K562 (cell line): ENCODE measurements around the gene CFAP298. TPM values are rescaled to one million over a fixed set of nuclear protein-coding genes. Genes with fewer than 3 reads are reported as not detected.
A peak's percentile ranks its signal among the peaks of the same experiment; 100 is the strongest.

Experiments used
- ATF7 ChIP-seq: fragments of 450-650 bp; IDR thresholded peaks from 2 replicates; pipeline ENCODE4 v1.7.1; 2014; ENCODE audit warnings: mild to moderate bottlenecking, moderate library complexity
- CHCHD3 ChIP-seq: fragments of 250-450 bp; sonication (Bioruptor Pico); IDR thresholded peaks from 2 replicates; pipeline ENCODE4 v2.1.2; 2022; ENCODE audit warnings: mild to moderate bottlenecking
- EHMT2 ChIP-seq: fragments of 450-650 bp; IDR thresholded peaks from 2 replicates; pipeline ENCODE4 v1.6.1; 2018; ENCODE audit warnings: antibody characterized with exemption
- ETV1 ChIP-seq: fragments of 450-650 bp; conservative IDR thresholded peaks from 2 replicates; pipeline ENCODE4 v1.6.1; 2016; ENCODE audit warnings: missing genetic modification characterization, control low read depth, low read depth, missing compliant biosample characterization
- EZH2 ChIP-seq: IDR thresholded peaks from 2 replicates; pipeline ENCODE4 v1.6.1; 2012; ENCODE audit warnings: low read depth, mild to moderate bottlenecking, inconsistent platforms, low read length, borderline replicate concordance
- FOS ChIP-seq: IDR thresholded peaks from 3 replicates; pipeline ENCODE4 v1.6.1; 2011; ENCODE audit not compliant: insufficient read length; ENCODE audit errors: extremely low read depth
- FOXJ2 ChIP-seq: fragments of 200-800 bp; sonication (Bioruptor generic); IDR thresholded peaks from 2 replicates; pipeline ENCODE4 v1.6.1; 2016; ENCODE audit warnings: missing genetic modification characterization, missing compliant biosample characterization
- GTF2A2 ChIP-seq: IDR thresholded peaks from 2 replicates; pipeline ENCODE4 v1.6.1; 2016; ENCODE audit warnings: mild to moderate bottlenecking, missing genetic modification characterization, missing compliant biosample characterization
- HDGF ChIP-seq: fragments of 450-650 bp; IDR thresholded peaks from 2 replicates; pipeline ENCODE4 v1.6.1; 2016
- HIVEP1 ChIP-seq: fragments of 250-450 bp; sonication (Bioruptor Pico); IDR thresholded peaks from 2 replicates; pipeline ENCODE4 v1.4.0; 2020; ENCODE audit warnings: mild to moderate bottlenecking
- MYBL2 ChIP-seq, 2 experiments: fragments of 450-650 bp in 1 of 2; sonication (generic) in 1 of 2; formaldehyde crosslinking in 1 of 2; IDR thresholded peaks; 2 replicates each; pipeline versions ENCODE4 v1.6.1 to v1.8.1; 2017 to 2022; ENCODE audit warnings: borderline replicate concordance in 1 of 2, inconsistent platforms in 1 of 2, low read depth in 1 of 2, mild to moderate bottlenecking in 1 of 2, missing genetic modification reagents in 1 of 2, moderate library complexity in 1 of 2
- NFE2 ChIP-seq: IDR thresholded peaks from 2 replicates; pipeline ENCODE4 v1.6.1; 2014; ENCODE audit warnings: antibody characterized with exemption, low read depth
- POLR3G ChIP-seq: IDR thresholded peaks from 2 replicates; pipeline ENCODE4 v1.6.1; 2011; ENCODE audit not compliant: insufficient read length, insufficient replicate concordance; ENCODE audit errors: extremely low read depth
- RAD21 ChIP-seq, 2 experiments: fragments of 250-450 bp in 1 of 2; fragments of 450-650 bp in 1 of 2; sonication (Bioruptor Pico) in 1 of 2; formaldehyde crosslinking in 1 of 2; IDR thresholded peaks in 1 of 2; conservative IDR thresholded peaks in 1 of 2; 2 replicates each; pipeline versions ENCODE4 v1.4.0 to v1.8.0; 2020 to 2022; ENCODE audit warnings: mild to moderate bottlenecking in 2 of 2, moderate library complexity in 1 of 2
- RUNX1 ChIP-seq: sonication (generic); IDR thresholded peaks from 2 replicates; pipeline ENCODE4 v1.6.1; 2016; ENCODE audit warnings: antibody characterized with exemption, low read depth
- SIN3B ChIP-seq: fragments of 450-650 bp; IDR thresholded peaks from 2 replicates; pipeline ENCODE4 v1.6.1; 2017; ENCODE audit warnings: low read depth, mild to moderate bottlenecking, moderate library complexity
- SMARCA5 ChIP-seq: fragments of 450-650 bp; IDR thresholded peaks from 2 replicates; pipeline ENCODE4 v1.6.1; 2016
- SNIP1 ChIP-seq: fragments of 450-650 bp; IDR thresholded peaks from 2 replicates; pipeline ENCODE4 v1.7.1; 2017; ENCODE audit warnings: low read depth, mild to moderate bottlenecking
- SP2 ChIP-seq: IDR thresholded peaks from 2 replicates; pipeline ENCODE4 v1.6.1; 2011; ENCODE audit warnings: mild to moderate bottlenecking, low read depth, low read length, moderate library complexity; ENCODE audit not compliant: poor library complexity, severe bottlenecking; ENCODE audit errors: extremely low read depth
- TRIM25 ChIP-seq: fragments of 450-650 bp; IDR thresholded peaks from 2 replicates; pipeline ENCODE4 v1.7.0; 2016; ENCODE audit warnings: borderline replicate concordance
- TRIM28 ChIP-seq: fragments of 450-650 bp; IDR thresholded peaks from 2 replicates; pipeline ENCODE4 v1.6.1; 2017
- ZNF124 ChIP-seq: sonication (generic); formaldehyde crosslinking; IDR thresholded peaks from 2 replicates; pipeline ENCODE4 v1.8.1; 2022; ENCODE audit warnings: missing genetic modification reagents
- ZNF197 ChIP-seq: fragments of 200-800 bp; sonication (Bioruptor generic); IDR thresholded peaks from 2 replicates; pipeline ENCODE4 v1.6.1; 2016; ENCODE audit warnings: low read depth, missing genetic modification characterization, missing compliant biosample characterization
- ZNF263 ChIP-seq: sonication (generic); formaldehyde crosslinking; IDR thresholded peaks from 2 replicates; pipeline ENCODE4 v1.8.0; 2022; ENCODE audit warnings: mild to moderate bottlenecking, missing genetic modification reagents, borderline replicate concordance
- ZNF354B ChIP-seq: fragments of 250-450 bp; sonication (Bioruptor Pico); IDR thresholded peaks from 2 replicates; pipeline ENCODE4 v1.4.0; 2020
- ZNF57 ChIP-seq: fragments of 450-650 bp; formaldehyde crosslinking; IDR thresholded peaks from 2 replicates; pipeline ENCODE4 v1.4.0; 2020; ENCODE audit warnings: mild to moderate bottlenecking, moderate library complexity
- polyA plus RNA-seq, 8 experiments: library from polyadenylated mRNA; depleted of rRNA in 4 of 8; stranded (reverse) in 5 of 8; unstranded in 3 of 8; fragments of >200 nt; fragmentation: Nextera tagmentation in 2 of 8; fragmentation: Illumina TruSeq in 1 of 8; extraction: Ambion mirVana in 2 of 8; extraction: Trizol in 1 of 8; gene quantifications; 2 replicates each; pipeline versions ENCODE4 v1.2.1 to v1.2.3, GENCODE V29; 2011 to 2014; ENCODE audit warnings: inconsistent platforms in 1 of 8, missing spikeins in 1 of 8
- total RNA-seq, 7 experiments: library from RNA; depleted of rRNA in 6 of 7; stranded (reverse); fragments of >200 nt in 6 of 7; fragmentation: Illumina TruSeq in 2 of 7; extraction: Trizol in 2 of 7; gene quantifications; 2 replicates each; pipeline versions ENCODE4 v1.2.1 to v1.2.3, GENCODE V29; 2011 to 2021; ENCODE audit warnings: low replicate concordance in 1 of 7
- TF ChIP-seq, protein P1 (sequence below): fragments of 450-650 bp; IDR thresholded peaks from 2 replicates; pipeline ENCODE4 v1.6.1; 2016
- TF ChIP-seq, protein P2 (sequence below): fragments of 200-800 bp; sonication (Bioruptor generic); IDR thresholded peaks from 2 replicates; pipeline ENCODE4 v1.6.1; 2017; ENCODE audit warnings: missing genetic modification characterization, missing compliant biosample characterization

CFAP298 gene
- total and polyA plus RNA-seq, 9 of the 15 experiments (the other 6 are each of a cell fraction or from before 2014, with no cell fraction given), result 31.4 to 178 (median 89.7) TPM

GRCh38 chr21:32562426-32562825 lies 49.8 kb downstream of the CFAP298 start (continued):
- TF ChIP-seq TRIM25 (no peak), ZNF263 (CRISPR knock-in tag) (no peak), POLR3G (no peak), ZNF57 (no peak), ETV1 (tag) (no peak), ZNF197 (no peak), GTF2A2 (no peak), MYBL2 (IDR thresholded peaks at IDR 0.05; ENCODE audit: low read depth) (no peak), MYBL2 (CRISPR knock-in tag; IDR thresholded peaks at IDR 0.05; ENCODE audit: borderline replicate concordance) (no peak), EHMT2 (no peak), SP2 (no peak), SMARCA5 (no peak), RUNX1 (no peak), ATF7 (no peak), HDGF (no peak), NFE2 (no peak), ZNF124 (no peak), RAD21 (CRISPR knock-in tag; conservative IDR thresholded peaks at IDR 0.05 in 1 of 2, IDR thresholded peaks at IDR 0.05 in 1 of 2) (peak; percentile 79 to 89), EZH2 (no peak), HIVEP1 (no peak), CHCHD3 (CRISPR knock-in tag) (no peak), TRIM28 (no peak), FOS (no peak), SNIP1 (no peak), SIN3B (no peak), FOXJ2 (tag) (no peak), ZNF354B (CRISPR knock-in tag) (no peak)
- TF ChIP-seq, protein P1, sequence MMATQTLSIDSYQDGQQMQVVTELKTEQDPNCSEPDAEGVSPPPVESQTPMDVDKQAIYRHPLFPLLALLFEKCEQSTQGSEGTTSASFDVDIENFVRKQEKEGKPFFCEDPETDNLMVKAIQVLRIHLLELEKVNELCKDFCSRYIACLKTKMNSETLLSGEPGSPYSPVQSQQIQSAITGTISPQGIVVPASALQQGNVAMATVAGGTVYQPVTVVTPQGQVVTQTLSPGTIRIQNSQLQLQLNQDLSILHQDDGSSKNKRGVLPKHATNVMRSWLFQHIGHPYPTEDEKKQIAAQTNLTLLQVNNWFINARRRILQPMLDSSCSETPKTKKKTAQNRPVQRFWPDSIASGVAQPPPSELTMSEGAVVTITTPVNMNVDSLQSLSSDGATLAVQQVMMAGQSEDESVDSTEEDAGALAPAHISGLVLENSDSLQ, result peak; percentile 74
- TF ChIP-seq, protein P2, sequence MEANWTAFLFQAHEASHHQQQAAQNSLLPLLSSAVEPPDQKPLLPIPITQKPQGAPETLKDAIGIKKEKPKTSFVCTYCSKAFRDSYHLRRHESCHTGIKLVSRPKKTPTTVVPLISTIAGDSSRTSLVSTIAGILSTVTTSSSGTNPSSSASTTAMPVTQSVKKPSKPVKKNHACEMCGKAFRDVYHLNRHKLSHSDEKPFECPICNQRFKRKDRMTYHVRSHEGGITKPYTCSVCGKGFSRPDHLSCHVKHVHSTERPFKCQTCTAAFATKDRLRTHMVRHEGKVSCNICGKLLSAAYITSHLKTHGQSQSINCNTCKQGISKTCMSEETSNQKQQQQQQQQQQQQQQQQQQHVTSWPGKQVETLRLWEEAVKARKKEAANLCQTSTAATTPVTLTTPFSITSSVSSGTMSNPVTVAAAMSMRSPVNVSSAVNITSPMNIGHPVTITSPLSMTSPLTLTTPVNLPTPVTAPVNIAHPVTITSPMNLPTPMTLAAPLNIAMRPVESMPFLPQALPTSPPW (CRISPR knock-in tag), result no peak
